Astrocyte of the cerebellum (primary cell): ENCODE data around the gene OBSCN.

Source experiments
- DNase-seq: peaks from one replicate; pipeline ENCODE4 v3.0.0-alpha.2; 2011; ENCODE audit warnings: low read depth
- H3K4me3 ChIP-seq: 2 replicates; pipeline ENCODE4 v1.5.1; 2011; ENCODE audit warnings: mild to moderate bottlenecking, low read depth, low read length, moderate library complexity
- in situ Hi-C: cut with HindIII; loops from 2 replicates; pipeline ENCODE4 v1.10.0; 2017; ENCODE audit warnings: low sequenced_read_pairs
- TF ChIP-seq, protein P1 (sequence below): IDR thresholded peaks from 2 replicates; pipeline ENCODE4 v1.5.1; 2012; ENCODE audit warnings: low read length, low read depth, moderate library complexity, mild to moderate bottlenecking; ENCODE audit errors: missing control alignments

OBSCN gene

DNA sequence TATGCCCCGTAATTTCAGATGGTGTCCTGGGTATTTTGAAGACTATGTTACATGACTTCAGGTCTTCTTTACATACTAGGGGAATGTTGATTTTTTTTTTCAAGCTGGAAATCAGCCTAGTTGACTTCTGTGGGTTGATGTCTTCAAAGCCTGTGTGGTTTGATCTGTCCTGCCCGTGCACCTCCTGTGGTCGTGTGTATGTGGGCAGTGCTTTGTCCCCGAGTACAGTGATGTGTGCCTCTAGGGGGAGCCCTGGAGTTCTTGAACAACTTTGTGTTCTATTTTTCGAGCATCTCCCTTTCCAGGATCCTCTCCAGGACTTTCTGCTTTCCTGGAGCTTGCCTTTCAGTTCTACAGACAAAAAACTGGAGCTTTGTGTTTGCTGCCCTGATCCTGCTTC lies 28.9 kb downstream of the OBSCN start:
- H3K4me3 ChIP-seq = no peak overlapping the region
- TF ChIP-seq, protein P1, sequence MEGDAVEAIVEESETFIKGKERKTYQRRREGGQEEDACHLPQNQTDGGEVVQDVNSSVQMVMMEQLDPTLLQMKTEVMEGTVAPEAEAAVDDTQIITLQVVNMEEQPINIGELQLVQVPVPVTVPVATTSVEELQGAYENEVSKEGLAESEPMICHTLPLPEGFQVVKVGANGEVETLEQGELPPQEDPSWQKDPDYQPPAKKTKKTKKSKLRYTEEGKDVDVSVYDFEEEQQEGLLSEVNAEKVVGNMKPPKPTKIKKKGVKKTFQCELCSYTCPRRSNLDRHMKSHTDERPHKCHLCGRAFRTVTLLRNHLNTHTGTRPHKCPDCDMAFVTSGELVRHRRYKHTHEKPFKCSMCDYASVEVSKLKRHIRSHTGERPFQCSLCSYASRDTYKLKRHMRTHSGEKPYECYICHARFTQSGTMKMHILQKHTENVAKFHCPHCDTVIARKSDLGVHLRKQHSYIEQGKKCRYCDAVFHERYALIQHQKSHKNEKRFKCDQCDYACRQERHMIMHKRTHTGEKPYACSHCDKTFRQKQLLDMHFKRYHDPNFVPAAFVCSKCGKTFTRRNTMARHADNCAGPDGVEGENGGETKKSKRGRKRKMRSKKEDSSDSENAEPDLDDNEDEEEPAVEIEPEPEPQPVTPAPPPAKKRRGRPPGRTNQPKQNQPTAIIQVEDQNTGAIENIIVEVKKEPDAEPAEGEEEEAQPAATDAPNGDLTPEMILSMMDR = peak; percentile 24
- no peak for DNase-seq
- in situ Hi-C loops = no loop called here

DNA sequence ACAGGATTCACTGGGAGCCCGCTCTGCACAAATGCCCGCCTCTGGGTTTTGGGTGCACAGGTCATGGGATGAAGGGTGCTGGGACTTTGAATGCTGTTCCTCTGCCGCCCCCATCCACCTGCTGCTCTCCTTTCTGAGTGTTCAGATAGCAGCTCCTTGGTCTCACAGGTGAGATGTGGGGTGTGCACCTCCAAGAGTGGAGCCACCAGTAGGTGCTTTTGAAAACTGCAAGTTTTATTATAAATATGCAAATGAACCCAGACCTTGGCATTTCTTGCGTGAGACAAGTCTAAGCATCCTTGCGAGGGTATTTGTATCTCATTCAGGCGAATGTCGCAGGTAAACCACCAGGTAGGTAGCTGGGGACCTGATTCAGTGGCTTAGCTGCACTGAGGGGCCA lies 30.2 kb downstream of the OBSCN start:
- TF ChIP-seq, protein P1 = no peak
- no peak for DNase-seq
- in situ Hi-C loops = no loop called here
- no peak overlapping the region for H3K4me3 ChIP-seq

DNA sequence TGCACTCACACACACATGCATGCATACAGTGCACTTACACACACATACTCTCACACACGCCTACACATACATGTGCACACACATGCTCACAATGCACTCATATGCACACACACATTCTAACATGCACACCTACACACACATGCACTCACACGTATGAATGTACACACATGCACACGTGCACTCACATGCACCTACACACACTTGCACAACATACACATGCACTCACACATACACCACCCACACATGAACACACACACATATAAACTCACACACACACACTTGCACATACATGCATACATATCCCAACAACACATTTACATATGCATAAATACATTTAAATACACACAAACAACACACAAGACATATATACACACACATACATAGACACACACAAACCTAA lies 30.6 kb downstream of the OBSCN start:
- in situ Hi-C loops = no loop called here

DNA sequence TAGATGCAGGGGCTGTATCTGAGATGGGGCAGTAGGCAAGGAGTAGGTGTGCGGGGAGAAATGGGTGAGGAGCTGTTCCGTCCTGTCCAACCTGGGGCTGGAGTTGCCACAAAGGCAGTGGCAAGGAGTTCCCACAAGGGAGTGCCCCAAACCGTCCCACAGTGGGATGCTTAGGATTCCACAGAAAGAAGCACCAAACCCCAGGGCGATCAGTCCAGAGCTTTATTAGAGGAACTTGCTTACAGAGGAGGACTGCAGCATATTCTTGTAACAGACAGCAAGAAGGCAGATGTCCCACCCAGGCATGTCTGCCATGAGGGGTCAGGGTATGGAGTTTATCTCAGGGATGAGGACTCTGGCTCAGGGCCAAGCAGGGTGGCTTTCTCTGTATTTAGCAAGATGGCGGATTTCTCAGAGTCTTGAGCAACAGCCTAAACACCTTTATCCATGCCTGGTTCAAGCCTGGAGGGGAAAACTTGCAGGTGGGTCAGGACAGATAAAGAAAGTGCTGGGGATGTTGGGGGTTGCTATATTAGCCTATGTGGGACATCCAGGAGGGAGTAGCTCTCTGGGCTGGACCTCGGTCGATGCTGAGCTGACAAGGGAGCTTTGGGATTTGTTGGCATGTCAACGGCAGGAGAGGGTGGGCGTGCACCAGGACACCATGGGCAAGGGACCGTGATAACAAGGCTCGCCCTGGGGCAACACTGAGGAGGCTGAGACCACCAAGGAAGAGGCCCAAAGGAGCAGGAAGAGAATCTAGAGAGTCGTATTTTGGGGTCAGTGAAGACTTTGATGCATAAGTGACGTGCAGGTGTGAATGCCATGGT lies 32.8 kb downstream of the OBSCN start:
- no peak overlapping the region for H3K4me3 ChIP-seq
- TF ChIP-seq, protein P1 = no peak
- in situ Hi-C loops = no loop called here
- no peak for DNase-seq

More for the DNA sequence above, 30.6 kb downstream of the OBSCN start:
- DNase-seq = no peak
- no peak overlapping the region for H3K4me3 ChIP-seq
- TF ChIP-seq, protein P1 = no peak

DNA sequence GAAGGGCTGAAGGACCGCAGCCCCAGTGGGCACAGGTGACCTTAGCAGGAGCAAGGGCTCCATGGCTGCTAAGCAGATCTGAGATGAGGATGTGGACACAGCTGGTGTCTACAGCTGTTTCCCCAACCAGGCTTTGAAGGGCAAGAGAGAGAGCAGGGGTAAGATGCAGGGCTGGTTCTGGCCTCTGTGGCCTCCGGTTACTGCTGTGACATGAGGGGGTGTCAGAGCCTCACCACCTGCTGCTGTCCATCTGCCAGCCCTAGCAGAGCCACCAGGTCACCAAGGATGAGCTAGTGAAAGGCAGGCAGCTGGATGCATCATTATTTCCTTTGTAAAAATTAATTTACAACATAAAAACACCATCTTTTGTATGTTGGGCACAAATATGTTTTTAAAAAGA lies 33.4 kb downstream of the OBSCN start:
- no peak overlapping the region for H3K4me3 ChIP-seq
- no peak for DNase-seq
- in situ Hi-C loops = no loop called here
- TF ChIP-seq, protein P1 = no peak

DNA sequence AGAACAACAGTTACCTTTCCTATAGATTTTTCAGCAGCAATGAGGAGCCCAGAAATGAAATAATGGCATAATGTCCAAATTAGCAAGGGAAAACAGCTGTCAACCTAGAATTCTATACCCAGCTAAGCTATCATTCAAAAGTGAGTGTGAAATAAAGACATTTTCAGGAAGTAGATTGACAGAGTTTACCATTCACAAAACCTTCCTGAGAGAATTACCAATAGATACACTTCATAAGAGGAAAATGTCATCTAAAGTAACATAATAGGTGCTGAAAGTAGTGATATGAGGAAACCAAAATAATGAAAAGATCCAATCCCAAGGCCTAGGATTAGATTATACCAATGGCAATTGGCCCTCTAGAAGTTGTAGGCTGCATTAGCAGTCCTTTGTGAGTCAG lies 34.6 kb downstream of the OBSCN start:
- no peak overlapping the region for H3K4me3 ChIP-seq
- TF ChIP-seq, protein P1 = no peak
- no peak for DNase-seq
- in situ Hi-C loops = no loop called here
